ELF-1 (cell line): ENCODE results near the gene DRC3.

Experiments used
- DNase-seq: peaks from one replicate; pipeline ENCODE4 v3.0.0-alpha.2; 2016; ENCODE audit warnings: low read depth, low spot score

The DRC3 gene

GRCh38 chr17:17966399-17966798 lies 6.3 kb upstream of the DRC3 start:
- no peak for DNase-seq

DNA sequence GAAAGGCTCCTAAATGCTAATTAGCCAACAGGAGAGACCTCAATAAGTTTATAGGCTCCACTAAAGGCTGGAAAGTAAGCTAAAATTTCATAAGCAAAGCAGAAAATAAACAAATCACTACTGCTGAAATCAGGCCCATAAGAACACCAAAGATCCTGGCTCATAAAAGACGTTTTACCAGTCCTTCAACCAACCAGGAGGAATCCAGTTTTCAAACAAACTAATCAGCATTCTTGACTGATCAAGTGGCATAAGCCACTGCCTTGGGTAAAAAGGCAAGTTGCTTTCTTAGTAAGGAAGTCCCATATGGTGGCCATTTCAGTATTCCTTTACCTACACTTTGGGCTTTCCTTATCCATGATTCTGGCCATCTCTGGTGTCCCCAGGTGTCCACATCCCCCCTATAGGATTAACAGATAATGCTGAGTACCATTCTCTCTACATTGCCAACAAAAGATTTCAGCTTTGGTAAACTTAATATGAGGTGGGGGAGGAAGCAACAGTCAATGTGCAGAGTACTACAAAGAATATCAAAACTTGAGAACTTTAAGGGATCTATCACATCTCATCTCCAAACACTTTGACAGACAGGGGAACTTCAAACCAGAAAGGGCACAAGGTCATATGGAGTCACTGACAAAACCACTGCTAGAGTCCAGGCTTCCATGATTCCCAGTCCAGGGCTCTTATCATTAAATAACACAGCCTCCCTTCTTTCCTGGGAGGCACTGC lies 1.8 kb upstream of the DRC3 start:
- no peak for DNase-seq

- peak; percentile 32 for DNase-seq
Measured at GRCh38 chr17:17971431-17972125, 1.1 kb upstream of the DRC3 start.

- DNase-seq, result no peak
Measured at GRCh38 chr17:17972952-17973254, 241 bp downstream of the DRC3 start.

GRCh38 chr17:17975436-17975835 lies 2.8 kb downstream of the DRC3 start:
- no peak for DNase-seq

DNA sequence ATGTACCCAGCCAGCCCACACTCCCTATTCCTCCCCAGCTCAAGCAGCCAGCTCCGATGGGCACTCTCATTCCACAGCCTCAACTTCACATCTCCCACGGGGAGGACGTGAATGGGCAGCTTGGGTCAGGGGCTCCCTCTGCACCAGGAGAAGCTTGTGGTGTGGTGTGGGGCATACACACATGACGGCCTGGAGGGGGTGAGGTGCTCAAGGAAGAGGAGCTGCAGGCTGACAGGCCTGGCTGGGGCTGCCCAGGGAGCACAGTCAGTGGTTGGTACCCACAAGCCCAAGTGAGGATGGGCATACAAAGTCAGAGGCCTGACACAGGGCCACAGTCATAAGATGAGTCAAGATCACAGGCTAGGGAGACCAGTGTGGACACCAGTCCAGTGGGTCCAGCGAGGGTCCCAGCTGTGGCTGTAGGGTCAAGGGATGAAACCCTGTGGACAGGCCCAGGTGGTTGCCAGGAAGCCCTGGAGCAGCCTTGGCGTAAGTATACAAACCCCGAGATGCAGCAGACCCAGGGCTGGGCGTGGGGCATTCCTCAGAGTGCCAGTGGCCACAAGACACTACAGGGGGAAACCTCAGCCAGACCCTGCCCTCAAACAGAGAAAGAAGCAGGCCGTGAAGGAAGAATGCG lies 4.4 kb downstream of the DRC3 start:
- no peak for DNase-seq

GRCh38 chr17:17978481-17979424 lies 6.1 kb downstream of the DRC3 start:
- no peak for DNase-seq

DNA sequence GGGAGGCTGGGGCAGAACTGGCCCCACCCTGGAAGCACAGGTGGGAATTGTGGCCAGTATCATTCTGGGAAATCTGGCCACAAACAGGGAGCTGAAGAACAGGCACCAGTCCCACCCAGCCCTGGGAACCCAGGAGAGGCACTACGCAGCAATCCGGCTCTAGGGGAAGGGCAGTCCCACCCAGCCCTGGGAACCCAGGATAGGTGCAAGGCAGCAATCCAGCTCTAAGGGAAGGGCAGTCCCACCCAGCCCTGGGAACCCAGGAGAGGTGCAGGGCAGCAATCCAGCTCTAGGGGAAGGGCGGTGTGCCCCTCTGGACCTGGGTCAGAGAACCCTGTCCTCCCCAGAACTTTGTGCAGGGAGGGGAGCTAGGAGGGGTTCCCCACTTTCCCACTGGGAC lies 7.1 kb downstream of the DRC3 start:
- no peak for DNase-seq

DNA sequence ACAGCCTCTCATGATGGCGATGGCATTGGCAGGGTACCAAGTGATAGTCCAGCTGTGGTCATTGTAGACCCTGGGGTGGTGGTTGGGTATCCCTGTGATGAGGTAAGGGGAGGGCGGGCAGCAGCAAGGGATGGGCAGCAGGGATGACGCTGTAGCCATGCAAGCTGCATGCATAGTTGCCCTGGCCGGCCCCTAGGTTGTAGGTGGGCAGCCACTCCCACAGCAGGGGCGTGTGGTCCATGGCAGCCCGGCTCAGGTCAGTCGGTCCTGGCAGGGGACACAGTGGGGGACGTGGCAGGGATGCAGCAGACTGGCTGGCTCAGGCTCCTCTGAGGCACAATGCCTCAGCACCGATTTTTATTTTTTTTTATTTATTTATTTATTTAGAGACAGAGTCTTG lies 8.7 kb downstream of the DRC3 start:
- no peak for DNase-seq

DNA sequence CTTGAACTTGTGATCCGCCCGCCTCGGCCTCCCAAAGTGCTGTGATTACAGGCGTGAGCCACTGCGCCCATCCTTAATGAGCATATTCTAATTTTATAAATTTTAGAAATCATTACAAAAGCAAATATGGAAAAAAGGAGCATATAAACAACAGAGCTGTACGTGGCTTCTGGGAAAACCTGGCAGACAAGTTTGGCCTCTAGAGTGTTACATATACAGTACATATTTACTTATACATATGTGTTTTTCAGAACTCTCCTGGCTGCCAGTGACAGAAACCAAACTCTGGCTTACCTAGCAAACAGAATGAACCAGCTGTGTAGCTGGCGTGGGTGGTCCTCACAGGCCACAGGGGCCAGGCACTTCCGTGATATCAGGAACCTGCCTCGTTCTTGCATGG lies 10.1 kb downstream of the DRC3 start:
- DNase-seq, result no peak

DNA sequence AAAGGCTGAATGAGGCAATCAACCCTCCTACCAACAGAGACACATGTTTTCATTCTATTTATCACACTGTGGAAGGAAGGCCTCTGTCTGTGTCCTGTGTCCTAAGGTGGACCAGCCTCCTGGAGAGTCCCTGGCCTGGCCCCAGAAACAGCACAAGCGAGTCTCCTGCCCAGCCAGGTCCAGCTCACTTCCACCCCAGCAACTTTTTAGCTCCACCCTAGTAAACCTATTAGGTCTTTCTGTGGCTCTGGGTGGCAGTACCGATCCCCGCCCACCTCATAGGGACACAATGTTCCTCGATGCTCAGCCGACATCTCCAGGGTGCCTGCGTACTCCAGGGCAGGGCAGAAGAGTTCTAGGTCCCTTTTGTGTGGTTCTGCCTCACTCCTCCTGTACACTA lies 10.7 kb downstream of the DRC3 start:
- no peak for DNase-seq

GRCh38 chr17:17983776-17984175 lies 11.1 kb downstream of the DRC3 start:
- DNase-seq, result no peak

GRCh38 chr17:17985153-17985552 lies 12.5 kb downstream of the DRC3 start:
- no peak for DNase-seq

DNA sequence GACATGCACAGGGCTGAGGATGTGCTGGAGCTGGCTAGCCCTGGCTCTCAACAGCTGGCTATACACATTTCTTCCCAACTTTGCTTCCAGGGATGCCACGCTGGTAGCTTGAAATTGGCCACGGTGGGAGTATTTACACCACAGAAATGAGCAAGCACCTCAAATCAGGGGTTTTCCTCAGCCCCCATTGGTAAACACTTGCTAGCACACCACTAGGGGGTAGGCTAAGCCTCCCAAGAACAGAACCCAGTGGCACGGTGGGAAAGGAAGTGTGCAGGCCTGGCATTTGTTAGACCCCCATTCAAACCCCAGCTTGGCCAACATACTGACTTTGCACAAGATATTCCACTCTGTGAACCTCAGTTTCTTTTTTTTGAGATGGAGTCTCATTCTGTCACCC lies 12.9 kb downstream of the DRC3 start:
- DNase-seq, result no peak

DNA sequence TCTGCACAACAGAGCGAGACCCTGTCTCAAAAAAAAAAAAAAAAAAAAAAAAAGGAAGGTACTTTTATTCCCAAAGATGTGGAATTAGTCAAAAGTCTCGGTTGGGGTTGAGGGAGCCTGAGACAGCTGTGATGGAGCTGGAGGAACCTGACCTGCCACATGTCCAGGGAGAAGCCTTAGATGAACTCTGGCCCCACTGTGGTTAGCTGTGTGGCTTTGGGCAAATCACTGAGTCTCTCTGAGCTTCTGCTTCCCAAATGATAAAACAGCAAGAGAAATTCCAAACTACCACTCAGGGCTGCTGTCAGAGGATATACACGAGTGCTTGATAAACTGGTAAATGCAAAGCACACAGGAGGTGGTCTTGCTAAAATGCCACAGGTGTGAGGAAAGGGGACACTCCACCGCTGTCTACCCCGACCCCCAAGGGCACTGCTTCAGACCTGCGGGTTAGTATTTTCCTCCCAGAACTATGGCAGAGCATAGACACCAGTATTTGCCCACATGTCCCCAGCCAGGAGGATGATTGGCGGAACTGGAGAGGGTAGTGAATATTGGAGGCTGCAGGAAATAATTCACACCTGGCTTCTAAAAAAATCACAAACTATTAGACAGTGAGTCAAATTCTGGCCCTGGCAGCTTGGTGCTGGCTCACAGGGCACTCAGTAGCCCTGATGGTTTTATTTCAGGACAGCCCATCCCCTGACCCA lies 14.7 kb downstream of the DRC3 start:
- DNase-seq, result no peak

DNA sequence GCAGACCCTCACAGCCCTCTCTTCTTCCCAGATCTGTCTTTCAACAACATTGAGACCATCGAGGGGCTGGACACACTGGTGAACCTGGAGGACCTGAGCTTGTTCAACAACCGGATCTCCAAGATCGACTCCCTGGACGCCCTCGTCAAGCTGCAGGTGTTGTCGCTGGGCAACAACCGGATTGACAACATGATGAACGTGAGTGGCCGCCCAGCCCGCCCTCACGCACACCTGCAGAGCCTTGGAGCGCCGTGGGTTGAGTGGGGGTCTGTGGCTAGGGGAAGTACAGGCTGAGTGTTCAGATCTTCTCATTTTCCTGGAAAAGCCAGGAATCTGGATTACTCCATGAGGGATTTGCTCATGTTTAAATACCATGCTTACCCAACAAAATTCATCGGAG lies 15.2 kb downstream of the DRC3 start:
- DNase-seq, result no peak

DNA sequence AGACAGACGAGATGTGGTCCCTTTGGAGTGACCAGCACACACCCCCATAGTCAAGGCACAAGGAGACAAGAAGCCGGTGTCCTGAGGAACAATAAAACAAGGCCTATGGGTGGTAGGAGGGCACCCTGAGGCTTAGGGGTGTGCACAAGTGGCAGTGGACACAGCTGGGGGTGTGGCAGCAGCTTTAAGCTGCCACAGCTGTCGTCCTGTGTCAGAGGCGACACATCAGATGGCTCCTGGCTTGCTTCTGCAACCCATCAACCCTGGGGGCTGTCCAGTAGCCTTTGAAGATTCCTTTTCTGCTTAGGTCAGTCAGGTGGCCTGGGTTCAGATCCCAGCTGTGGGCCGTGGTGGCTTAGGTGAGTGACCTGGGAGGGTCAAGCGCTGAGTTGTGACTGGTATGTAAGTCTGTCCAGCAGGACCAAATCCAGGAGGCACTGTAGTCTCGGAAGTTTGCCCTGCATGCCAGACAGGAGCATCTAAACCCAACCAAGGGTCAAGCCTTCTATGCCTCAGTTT lies 15.8 kb downstream of the DRC3 start:
- peak; percentile 25 for DNase-seq

DNA sequence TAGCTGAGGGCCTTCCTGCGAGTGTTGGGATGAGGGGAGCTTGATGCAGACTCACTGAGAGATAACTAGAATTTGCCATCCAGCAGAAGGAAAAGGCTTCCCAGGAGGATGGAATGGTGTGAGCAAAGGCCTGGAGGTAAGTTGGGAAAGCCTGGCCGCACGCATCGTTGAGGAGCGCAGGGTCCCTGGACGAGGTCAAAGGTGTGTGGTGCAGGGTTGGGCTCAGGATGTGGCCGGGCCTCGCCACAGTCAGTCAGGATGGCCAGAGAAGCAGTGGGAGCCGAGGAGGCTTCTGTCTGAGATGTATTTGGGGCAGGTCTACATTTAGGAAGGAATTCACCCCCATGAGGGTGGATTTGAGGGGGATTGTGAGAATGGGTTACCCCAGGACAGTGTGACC lies 16.4 kb downstream of the DRC3 start:
- DNase-seq, result no peak

GRCh38 chr17:17989618-17990017 lies 17.0 kb downstream of the DRC3 start:
- no peak for DNase-seq

DNA sequence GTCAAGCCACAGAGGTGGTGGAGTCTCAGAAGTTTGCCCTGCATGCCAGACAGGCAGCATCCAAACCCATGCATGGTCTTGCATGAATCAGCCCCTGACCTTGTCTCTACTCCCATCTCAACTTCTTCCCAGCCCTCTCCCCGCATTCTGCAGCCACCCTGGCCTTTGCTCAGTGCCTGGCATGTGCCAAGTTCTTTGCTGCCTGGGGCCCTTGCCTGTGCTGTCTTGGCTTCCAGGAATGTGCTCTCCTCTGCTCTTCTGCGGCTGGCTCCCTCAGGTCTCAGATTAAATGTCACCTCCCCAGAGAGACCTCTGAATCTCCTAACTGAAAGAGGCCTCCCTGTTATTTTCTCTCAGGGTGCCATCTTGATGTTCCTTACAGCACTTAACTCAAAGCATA lies 17.6 kb downstream of the DRC3 start:
- no peak for DNase-seq

DNA sequence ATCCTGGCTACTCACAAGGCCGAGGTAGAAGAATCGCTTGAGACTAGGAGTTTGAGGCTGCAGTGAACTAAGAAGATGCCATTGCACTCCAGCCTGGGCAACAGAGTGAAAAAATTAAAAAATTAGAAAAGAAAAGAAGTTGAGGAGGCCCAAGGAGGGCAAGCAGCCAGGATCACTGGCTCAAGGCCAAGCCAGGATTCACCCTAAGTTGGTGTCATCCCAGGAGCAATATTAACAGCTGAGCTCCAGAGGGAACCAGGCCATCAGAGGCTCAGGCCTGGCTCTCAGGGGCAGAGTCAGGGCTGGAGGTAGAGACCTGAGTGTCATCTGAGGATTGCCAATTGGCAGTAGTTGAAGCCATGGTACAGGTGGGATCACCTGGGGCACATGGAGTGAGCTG lies 20.7 kb downstream of the DRC3 start:
- no peak for DNase-seq
